HepG2 (cell line): Measurements from ENCODE around the gene PRR15L. TPM values are rescaled to one million over a fixed set of nuclear protein-coding genes. Genes with fewer than 3 reads are reported as not detected.

Source experiments
- HOXA3 ChIP-seq: sonication (generic); formaldehyde crosslinking; IDR thresholded peaks from 2 replicates; pipeline ENCODE4 v1.5.0; 2020; ENCODE audit warnings: missing genetic modification reagents
- NFRKB ChIP-seq: fragments of 450-650 bp; IDR thresholded peaks from 2 replicates; pipeline ENCODE4 v1.6.1; 2017
- NR1H2 ChIP-seq: sonication (generic); formaldehyde crosslinking; IDR thresholded peaks from 2 replicates; pipeline ENCODE4 v1.8.1; 2022; ENCODE audit warnings: low read depth, missing genetic modification reagents, borderline replicate concordance
- PAXIP1 ChIP-seq: sonication (generic); formaldehyde crosslinking; conservative IDR thresholded peaks from 2 replicates; pipeline ENCODE4 v1.4.0; 2020; ENCODE audit warnings: mild to moderate bottlenecking, missing genetic modification reagents, moderate library complexity
- PHF20 ChIP-seq: sonication (generic); formaldehyde crosslinking; IDR thresholded peaks from 2 replicates; pipeline ENCODE4 v1.5.0; 2020; ENCODE audit warnings: mild to moderate bottlenecking, missing genetic modification reagents
- SALL1 ChIP-seq: sonication (generic); formaldehyde crosslinking; IDR thresholded peaks from 2 replicates; pipeline ENCODE4 v1.8.0; 2022; ENCODE audit warnings: mild to moderate bottlenecking, missing genetic modification reagents
- SRSF1 ChIP-seq: fragments of 200-400 bp; formaldehyde crosslinking; optimal IDR thresholded peaks from 2 replicates; pipeline ENCODE3; 2017; ENCODE audit warnings: mild to moderate bottlenecking, low read depth, low read length, moderate library complexity
- TRIM24 ChIP-seq: sonication (generic); formaldehyde crosslinking; IDR thresholded peaks from 2 replicates; pipeline ENCODE4 v1.8.0; 2022; ENCODE audit warnings: mild to moderate bottlenecking, missing genetic modification reagents
- ZKSCAN8 ChIP-seq: IDR thresholded peaks from 2 replicates; pipeline ENCODE4 v1.6.1; 2016; ENCODE audit warnings: borderline replicate concordance, missing genetic modification reagents, missing compliant biosample characterization
- ZNF143 ChIP-seq: sonication (generic); formaldehyde crosslinking; IDR thresholded peaks from 2 replicates; pipeline ENCODE4 v1.4.0; 2020; ENCODE audit warnings: missing genetic modification reagents
- ZNF496 ChIP-seq: sonication (generic); formaldehyde crosslinking; IDR thresholded peaks from 2 replicates; pipeline ENCODE4 v1.8.1; 2023; ENCODE audit warnings: mild to moderate bottlenecking, moderate library complexity, missing genetic modification reagents; ENCODE audit not compliant: insufficient replicate concordance
- ZNF546 ChIP-seq: sonication (generic); formaldehyde crosslinking; conservative IDR thresholded peaks from 2 replicates; pipeline ENCODE4 v1.8.1; 2023; ENCODE audit warnings: mild to moderate bottlenecking, missing genetic modification reagents
- ZNF557 ChIP-seq: sonication (generic); formaldehyde crosslinking; IDR thresholded peaks from 2 replicates; pipeline ENCODE4 v1.4.0; 2020; ENCODE audit warnings: missing genetic modification reagents
- ZNF777 ChIP-seq: sonication (generic); formaldehyde crosslinking; IDR thresholded peaks from 2 replicates; pipeline ENCODE4 v1.4.0; 2020; ENCODE audit warnings: missing genetic modification reagents
- ZSCAN30 ChIP-seq: sonication (generic); formaldehyde crosslinking; IDR thresholded peaks from 2 replicates; pipeline ENCODE4 v1.5.0; 2020; ENCODE audit warnings: mild to moderate bottlenecking, missing genetic modification reagents
- polyA plus RNA-seq, 8 experiments: library from polyadenylated mRNA; depleted of rRNA in 3 of 8; stranded (reverse) in 7 of 8; unstranded in 1 of 8; fragments of >200 nt; fragmentation: Illumina TruSeq in 4 of 8; extraction: Trizol in 4 of 8; gene quantifications; 2 replicates each; pipeline versions ENCODE4 v1.2.1 to v1.2.3, GENCODE V29; 2011 to 2016; ENCODE audit warnings: low read depth in 4 of 8, missing spikeins in 1 of 8, mixed read lengths in 1 of 8; ENCODE audit not compliant: insufficient read depth in 1 of 8
- total RNA-seq, 5 experiments: library from RNA; depleted of rRNA; stranded (reverse); fragments of >200 nt; fragmentation: Illumina TruSeq; extraction: Trizol; gene quantifications; 2 replicates each; pipeline ENCODE4 v1.2.3, GENCODE V29; 2016; ENCODE audit warnings: low read depth in 1 of 5
- TF ChIP-seq, protein P1 (sequence below): sonication (generic); formaldehyde crosslinking; IDR thresholded peaks from 2 replicates; pipeline ENCODE4 v1.5.1; 2020; ENCODE audit warnings: mild to moderate bottlenecking, missing genetic modification reagents, borderline replicate concordance

Gene PRR15L
- total and polyA plus RNA-seq, 2 of the 13 experiments (the other 11 are each of a cell fraction or from before 2014, with no cell fraction given): 0.44 to 2.0 TPM

GRCh38 chr17:47970725-47971499 lies 13.2 kb upstream of the PRR15L start, which contains the start of gene CDK5RAP3 (continued):
- TF ChIP-seq ZNF496 (CRISPR knock-in tag): no peak
- TF ChIP-seq NFRKB: no peak
- peak; percentile 97 for TF ChIP-seq SRSF1
- TF ChIP-seq ZNF557 (CRISPR knock-in tag): no peak
- peak; percentile 64; the same call in 1 of the 2 replicates for TF ChIP-seq HOXA3 (CRISPR knock-in tag)
- peak; percentile 64 for TF ChIP-seq ZNF777
- peak; percentile 91 for TF ChIP-seq PHF20 (CRISPR knock-in tag)
- peak; percentile 78; the same call in 1 of the 2 replicates for TF ChIP-seq NR1H2 (CRISPR knock-in tag)
- peak; percentile 29; the same call in 1 of the 2 replicates for TF ChIP-seq ZNF143 (CRISPR knock-in tag)
- peak; percentile 91; the same call in 1 of the 2 replicates for TF ChIP-seq ZKSCAN8
- peak; percentile 99; the same call in 1 of the 2 replicates for TF ChIP-seq ZNF546 (CRISPR knock-in tag)
- peak; percentile 71 for TF ChIP-seq PAXIP1
- TF ChIP-seq SALL1 (CRISPR knock-in tag): peak; percentile 86
- TF ChIP-seq ZSCAN30 (CRISPR knock-in tag): peak; percentile 48; the same call in 1 of the 2 replicates
- TF ChIP-seq TRIM24 (CRISPR knock-in tag): peak; percentile 81; the same call in 1 of the 2 replicates
- TF ChIP-seq, protein P1, sequence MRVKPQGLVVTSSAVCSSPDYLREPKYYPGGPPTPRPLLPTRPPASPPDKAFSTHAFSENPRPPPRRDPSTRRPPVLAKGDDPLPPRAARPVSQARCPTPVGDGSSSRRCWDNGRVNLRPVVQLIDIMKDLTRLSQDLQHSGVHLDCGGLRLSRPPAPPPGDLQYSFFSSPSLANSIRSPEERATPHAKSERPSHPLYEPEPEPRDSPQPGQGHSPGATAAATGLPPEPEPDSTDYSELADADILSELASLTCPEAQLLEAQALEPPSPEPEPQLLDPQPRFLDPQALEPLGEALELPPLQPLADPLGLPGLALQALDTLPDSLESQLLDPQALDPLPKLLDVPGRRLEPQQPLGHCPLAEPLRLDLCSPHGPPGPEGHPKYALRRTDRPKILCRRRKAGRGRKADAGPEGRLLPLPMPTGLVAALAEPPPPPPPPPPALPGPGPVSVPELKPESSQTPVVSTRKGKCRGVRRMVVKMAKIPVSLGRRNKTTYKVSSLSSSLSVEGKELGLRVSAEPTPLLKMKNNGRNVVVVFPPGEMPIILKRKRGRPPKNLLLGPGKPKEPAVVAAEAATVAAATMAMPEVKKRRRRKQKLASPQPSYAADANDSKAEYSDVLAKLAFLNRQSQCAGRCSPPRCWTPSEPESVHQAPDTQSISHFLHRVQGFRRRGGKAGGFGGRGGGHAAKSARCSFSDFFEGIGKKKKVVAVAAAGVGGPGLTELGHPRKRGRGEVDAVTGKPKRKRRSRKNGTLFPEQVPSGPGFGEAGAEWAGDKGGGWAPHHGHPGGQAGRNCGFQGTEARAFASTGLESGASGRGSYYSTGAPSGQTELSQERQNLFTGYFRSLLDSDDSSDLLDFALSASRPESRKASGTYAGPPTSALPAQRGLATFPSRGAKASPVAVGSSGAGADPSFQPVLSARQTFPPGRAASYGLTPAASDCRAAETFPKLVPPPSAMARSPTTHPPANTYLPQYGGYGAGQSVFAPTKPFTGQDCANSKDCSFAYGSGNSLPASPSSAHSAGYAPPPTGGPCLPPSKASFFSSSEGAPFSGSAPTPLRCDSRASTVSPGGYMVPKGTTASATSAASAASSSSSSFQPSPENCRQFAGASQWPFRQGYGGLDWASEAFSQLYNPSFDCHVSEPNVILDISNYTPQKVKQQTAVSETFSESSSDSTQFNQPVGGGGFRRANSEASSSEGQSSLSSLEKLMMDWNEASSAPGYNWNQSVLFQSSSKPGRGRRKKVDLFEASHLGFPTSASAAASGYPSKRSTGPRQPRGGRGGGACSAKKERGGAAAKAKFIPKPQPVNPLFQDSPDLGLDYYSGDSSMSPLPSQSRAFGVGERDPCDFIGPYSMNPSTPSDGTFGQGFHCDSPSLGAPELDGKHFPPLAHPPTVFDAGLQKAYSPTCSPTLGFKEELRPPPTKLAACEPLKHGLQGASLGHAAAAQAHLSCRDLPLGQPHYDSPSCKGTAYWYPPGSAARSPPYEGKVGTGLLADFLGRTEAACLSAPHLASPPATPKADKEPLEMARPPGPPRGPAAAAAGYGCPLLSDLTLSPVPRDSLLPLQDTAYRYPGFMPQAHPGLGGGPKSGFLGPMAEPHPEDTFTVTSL (CRISPR knock-in tag): peak; percentile 46; the same call in 1 of the 2 replicates
